ENCODE data around the gene SERPINE2. TPM values are rescaled to one million over a fixed set of nuclear protein-coding genes. Genes with fewer than 3 reads are reported as not detected.

SERPINE2 gene
- total and polyA plus RNA-seq, 11 donors: 9.3 to 61.7 (median 22.1) TPM

DNA sequence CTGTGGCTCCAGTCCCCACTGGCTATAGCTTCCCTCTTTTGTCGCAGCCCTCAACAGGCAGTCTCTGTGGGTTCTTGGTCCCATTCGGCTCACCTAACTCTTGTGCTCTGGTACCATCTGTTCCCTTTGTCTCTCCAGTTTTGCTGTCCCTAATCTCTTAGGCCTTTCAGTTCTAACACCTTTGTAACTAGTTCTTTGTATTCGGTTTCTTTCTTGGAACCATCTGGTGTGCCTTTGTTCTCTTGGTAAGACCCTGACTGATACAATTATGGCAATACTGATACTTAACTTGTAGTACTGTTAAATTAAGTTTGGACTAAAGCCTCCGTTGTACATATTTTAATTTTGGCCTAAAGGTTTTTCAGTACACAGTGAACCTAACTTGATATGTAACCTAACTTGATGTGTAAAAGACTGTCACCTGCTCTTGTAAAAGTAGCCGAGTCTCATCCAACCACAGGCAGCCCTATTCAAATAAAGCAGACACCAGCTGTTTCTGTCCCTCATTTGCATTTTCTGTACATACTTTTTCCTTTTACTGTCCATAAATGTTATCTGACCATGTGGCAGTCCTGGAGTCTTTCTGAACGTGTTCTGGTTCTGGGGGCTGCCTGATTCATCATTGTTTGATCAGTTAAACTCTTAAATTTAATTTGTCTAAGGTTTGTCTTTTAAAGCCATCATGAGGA is 86.7 kb downstream of the SERPINE2 start:
- WGBS, 4 donors: 89 to 93% (median 89%) methylated on average over 6 of the region's 6 CpGs
- DNase-seq: no peak
- TF ChIP-seq POLR2A (IDR thresholded peaks at IDR 0.05): no peak
- TF ChIP-seq, protein P1, sequence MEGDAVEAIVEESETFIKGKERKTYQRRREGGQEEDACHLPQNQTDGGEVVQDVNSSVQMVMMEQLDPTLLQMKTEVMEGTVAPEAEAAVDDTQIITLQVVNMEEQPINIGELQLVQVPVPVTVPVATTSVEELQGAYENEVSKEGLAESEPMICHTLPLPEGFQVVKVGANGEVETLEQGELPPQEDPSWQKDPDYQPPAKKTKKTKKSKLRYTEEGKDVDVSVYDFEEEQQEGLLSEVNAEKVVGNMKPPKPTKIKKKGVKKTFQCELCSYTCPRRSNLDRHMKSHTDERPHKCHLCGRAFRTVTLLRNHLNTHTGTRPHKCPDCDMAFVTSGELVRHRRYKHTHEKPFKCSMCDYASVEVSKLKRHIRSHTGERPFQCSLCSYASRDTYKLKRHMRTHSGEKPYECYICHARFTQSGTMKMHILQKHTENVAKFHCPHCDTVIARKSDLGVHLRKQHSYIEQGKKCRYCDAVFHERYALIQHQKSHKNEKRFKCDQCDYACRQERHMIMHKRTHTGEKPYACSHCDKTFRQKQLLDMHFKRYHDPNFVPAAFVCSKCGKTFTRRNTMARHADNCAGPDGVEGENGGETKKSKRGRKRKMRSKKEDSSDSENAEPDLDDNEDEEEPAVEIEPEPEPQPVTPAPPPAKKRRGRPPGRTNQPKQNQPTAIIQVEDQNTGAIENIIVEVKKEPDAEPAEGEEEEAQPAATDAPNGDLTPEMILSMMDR (IDR thresholded peaks at IDR 0.05): no peak
- no peaks in the 10 kb centered on the region for H3K27me3 ChIP-seq
- no peak for ATAC-seq
- peaks cover 0 to 45% (median 3%) of the 10 kb centered on the region in 12 donors for H3K4me1 ChIP-seq
- no peaks in the 10 kb centered on the region for H3K36me3 ChIP-seq
- intact Hi-C loops (cut with DNase I): no loop called here
- no peak overlapping the region for H3K4me3 ChIP-seq
- H3K9me3 ChIP-seq: no peaks in the 10 kb centered on the region
- no peak overlapping the region for H3K27ac ChIP-seq

- Histone ChIP-seq H3K9me3 (no peaks in the 10 kb centered on the region), H3K4me1 (peaks cover 0 to 43% (median 2%) of the 10 kb centered on the region in 12 donors), H3K4me3 (no peak overlapping the region), H3K27me3 (no peaks in the 10 kb centered on the region), H3K27ac (peak overlapping the region in 1 of 12 donors; percentile 25), H3K36me3 (no peaks in the 10 kb centered on the region)
- WGBS, 4 donors: 63 to 78% (median 72%) methylated on average over 3 of the region's 3 CpGs
- DNase-seq: no peak
- intact Hi-C loops (cut with DNase I): no loop called here
- TF ChIP-seq, protein P1 (IDR thresholded peaks at IDR 0.05): no peak
- no peak for TF ChIP-seq POLR2A (IDR thresholded peaks at IDR 0.05)
- ATAC-seq: peak in 1 of 4 donors; percentile 77
Measured at GRCh38 chr2:223950448-223951347, 88.4 kb downstream of the SERPINE2 start.

GRCh38 chr2:223949241-223949840 is 89.7 kb downstream of the SERPINE2 start:
- no peaks in the 10 kb centered on the region for H3K27me3 ChIP-seq
- H3K27ac ChIP-seq: peak overlapping the region in 1 of 12 donors; percentile 25
- ATAC-seq: no peak
- H3K9me3 ChIP-seq: no peaks in the 10 kb centered on the region
- TF ChIP-seq, protein P1 (IDR thresholded peaks at IDR 0.05): no peak
- no peak for TF ChIP-seq POLR2A (IDR thresholded peaks at IDR 0.05)
- 65 to 84% (median 76%) methylated on average over 3 of the region's 3 CpGs for WGBS, 4 donors
- peaks cover 0 to 48% (median 6%) of the 10 kb centered on the region in 12 donors for H3K4me1 ChIP-seq
- DNase-seq: no peak
- no peaks in the 10 kb centered on the region for H3K36me3 ChIP-seq
- intact Hi-C loops (cut with DNase I): no loop called here
- H3K4me3 ChIP-seq: no peak overlapping the region

Measured in heart left ventricle (tissue), 16 donors.